GM12878 (cell line): ENCODE measurements around the gene FGF11. TPM values are rescaled to one million over a fixed set of nuclear protein-coding genes. Genes with fewer than 3 reads are reported as not detected.

ENCODE experiments used
- CREB1 ChIP-seq: IDR thresholded peaks from 2 replicates; pipeline ENCODE4 v1.6.1; 2012; ENCODE audit warnings: low read depth, mild to moderate bottlenecking, inconsistent platforms
- EP300 ChIP-seq, 2 experiments: fragments of 150-350 bp in 1 of 2; IDR thresholded peaks; 2 replicates each; pipeline ENCODE4 v1.6.1; 2011 to 2012; ENCODE audit warnings: low read depth in 2 of 2, low read length in 2 of 2, borderline replicate concordance in 1 of 2, improper control_type of control experiment in 1 of 2, inconsistent platforms in 1 of 2; ENCODE audit not compliant: control insufficient read depth in 1 of 2
- GATAD2B ChIP-seq: fragments of 450-650 bp; conservative IDR thresholded peaks from 2 replicates; pipeline ENCODE4 v1.6.1; 2017; ENCODE audit warnings: low read depth, mild to moderate bottlenecking, moderate library complexity
- HCFC1 ChIP-seq: fragments of 150-350 bp; IDR thresholded peaks from 2 replicates; pipeline ENCODE4 v1.6.1; 2014; ENCODE audit warnings: low read length
- IRF4 ChIP-seq: IDR thresholded peaks from 2 replicates; pipeline ENCODE4 v1.6.1; 2011; ENCODE audit warnings: low read depth, low read length
- MXI1 ChIP-seq: fragments of 150-350 bp; IDR thresholded peaks from 2 replicates; pipeline ENCODE4 v1.6.1; 2011; ENCODE audit warnings: low read depth, mild to moderate bottlenecking, inconsistent platforms, low read length, improper control_type of control experiment
- NBN ChIP-seq: fragments of 450-650 bp; IDR thresholded peaks from 2 replicates; pipeline ENCODE4 v1.6.1; 2016
- NFIC ChIP-seq: IDR thresholded peaks from 2 replicates; pipeline ENCODE4 v1.6.1; 2012; ENCODE audit warnings: low read depth, mild to moderate bottlenecking, inconsistent platforms, low read length, moderate library complexity
- NRF1 ChIP-seq: conservative IDR thresholded peaks from 2 replicates; pipeline ENCODE4 v1.6.1; 2011; ENCODE audit warnings: mild to moderate bottlenecking, low read depth, low read length, improper control_type of control experiment
- PAX5 ChIP-seq: IDR thresholded peaks from 2 replicates; pipeline ENCODE4 v1.6.1; 2011; ENCODE audit warnings: low read depth, low read length, borderline replicate concordance
- PAX8 ChIP-seq: fragments of 450-650 bp; IDR thresholded peaks from 2 replicates; pipeline ENCODE4 v1.6.1; 2017; ENCODE audit warnings: mild to moderate bottlenecking, moderate library complexity
- POLR2A ChIP-seq: IDR thresholded peaks from 2 replicates; pipeline ENCODE4 v1.6.1; 2011; ENCODE audit warnings: low read depth, mild to moderate bottlenecking, low read length
- RBBP5 ChIP-seq: fragments of 200-600 bp; sonication (generic); conservative IDR thresholded peaks from 2 replicates; pipeline ENCODE4 v1.6.1; 2016
- TBL1XR1 ChIP-seq: IDR thresholded peaks from 2 replicates; pipeline ENCODE4 v1.6.1; 2012; ENCODE audit warnings: low read depth, low read length, improper control_type of control experiment
- polyA plus RNA-seq, 11 experiments: library from polyadenylated mRNA; depleted of rRNA in 4 of 11; unstranded in 6 of 11; stranded (reverse) in 5 of 11; fragments of >200 nt; fragmentation: Nextera tagmentation in 4 of 11; fragmentation: Illumina TruSeq in 1 of 11; extraction: Ambion mirVana in 4 of 11; extraction: Trizol in 1 of 11; gene quantifications; 1 replicate in 1 of 11; 2 replicates in 10 of 11; pipeline versions ENCODE4 v1.2.1 to v1.2.3, GENCODE V29; 2011 to 2016; ENCODE audit warnings: inconsistent platforms in 2 of 11, missing spikeins in 2 of 11, low read depth in 1 of 11
- total RNA-seq, 4 experiments: library from RNA; depleted of rRNA in 3 of 4; stranded (reverse); fragments of >200 nt in 3 of 4; fragmentation: Illumina TruSeq in 1 of 4; extraction: Trizol in 1 of 4; gene quantifications; 2 replicates each; pipeline versions ENCODE4 v1.2.1 to v1.2.3, GENCODE V29; 2013 to 2021
- TF ChIP-seq, protein P1 (sequence below): fragments of 450-650 bp; IDR thresholded peaks from 2 replicates; pipeline ENCODE4 v1.6.1; 2017; ENCODE audit warnings: borderline replicate concordance
- TF ChIP-seq, protein P2 (sequence below): IDR thresholded peaks from 2 replicates; pipeline ENCODE4 v1.6.1; 2012; ENCODE audit warnings: low read depth, low read length, improper control_type of control experiment
- TF ChIP-seq, protein P3 (sequence below): fragments of 450-650 bp; IDR thresholded peaks from 2 replicates; pipeline ENCODE4 v1.6.1; 2017; ENCODE audit warnings: low read depth, mild to moderate bottlenecking, moderate library complexity
- TF ChIP-seq, protein P4 (sequence below): fragments of 450-650 bp; IDR thresholded peaks from 2 replicates; pipeline ENCODE4 v1.6.1; 2016; ENCODE audit warnings: mild to moderate bottlenecking, moderate library complexity, borderline replicate concordance
- TF ChIP-seq, protein P5 (sequence below): IDR thresholded peaks from 2 replicates; pipeline ENCODE4 v1.6.1; 2012; ENCODE audit warnings: mild to moderate bottlenecking, low read depth, low read length

FGF11 gene
- total and polyA plus RNA-seq, 10 of the 15 experiments (the other 5 are each of a cell fraction or from before 2014, with no cell fraction given), result 0.69 to 21.1 (median 2.6) TPM

DNA sequence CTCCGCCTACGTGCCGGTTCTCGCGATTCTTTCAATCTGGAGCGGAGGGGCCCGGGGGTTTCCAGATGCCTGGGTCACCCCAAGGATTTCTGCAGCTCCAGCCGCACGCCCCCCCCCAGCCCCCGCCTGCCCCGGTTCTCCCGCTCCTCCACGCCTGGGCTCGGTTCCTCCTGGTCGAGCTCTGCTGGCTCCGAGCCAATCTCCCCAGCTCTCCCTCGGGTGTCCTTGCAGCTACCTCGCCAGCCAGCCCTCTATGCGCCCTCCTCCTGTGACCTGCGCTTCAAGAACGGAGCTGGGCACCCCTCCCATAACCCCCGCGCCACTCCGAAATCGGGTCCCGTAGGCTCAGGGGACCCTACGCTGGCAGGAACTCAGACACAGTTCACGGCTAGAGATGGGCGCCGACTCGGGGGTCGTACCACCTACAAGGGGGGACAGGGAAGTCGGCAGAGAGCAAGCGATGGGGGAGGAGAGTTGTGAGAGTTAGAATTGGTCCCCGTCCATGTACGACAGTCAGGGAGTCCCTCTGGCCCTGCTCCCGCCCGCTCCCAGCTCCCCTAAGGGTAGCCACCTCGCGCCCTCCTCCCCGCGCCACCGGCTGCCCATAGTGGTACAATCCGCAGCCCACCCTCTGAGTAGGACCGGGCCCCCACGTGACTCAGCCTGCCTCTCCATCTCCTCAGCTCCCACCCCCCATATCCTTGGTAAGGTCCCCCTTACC, 961 bp downstream of the FGF11 start (continued):
- TF ChIP-seq EP300 (IDR thresholded peaks at IDR 0.05; ENCODE audit: borderline replicate concordance in 1 of 2, control insufficient read depth in 1 of 2, low read depth in 2 of 2, low read length in 2 of 2), result no peak; a peak in 1 of 4 replicates
- no peak for TF ChIP-seq NBN
- TF ChIP-seq HCFC1, result no peak
- TF ChIP-seq MXI1, result peak; percentile 48; the same call in 1 of the 2 replicates
- TF ChIP-seq, protein P1, sequence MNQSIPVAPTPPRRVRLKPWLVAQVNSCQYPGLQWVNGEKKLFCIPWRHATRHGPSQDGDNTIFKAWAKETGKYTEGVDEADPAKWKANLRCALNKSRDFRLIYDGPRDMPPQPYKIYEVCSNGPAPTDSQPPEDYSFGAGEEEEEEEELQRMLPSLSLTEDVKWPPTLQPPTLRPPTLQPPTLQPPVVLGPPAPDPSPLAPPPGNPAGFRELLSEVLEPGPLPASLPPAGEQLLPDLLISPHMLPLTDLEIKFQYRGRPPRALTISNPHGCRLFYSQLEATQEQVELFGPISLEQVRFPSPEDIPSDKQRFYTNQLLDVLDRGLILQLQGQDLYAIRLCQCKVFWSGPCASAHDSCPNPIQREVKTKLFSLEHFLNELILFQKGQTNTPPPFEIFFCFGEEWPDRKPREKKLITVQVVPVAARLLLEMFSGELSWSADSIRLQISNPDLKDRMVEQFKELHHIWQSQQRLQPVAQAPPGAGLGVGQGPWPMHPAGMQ, result no peak
- peak; percentile 54; the same call in 1 of the 2 replicates for TF ChIP-seq POLR2A
- 0 out of 2 replicates have a peak, but pooled peaks have one; percentile 7 for TF ChIP-seq CREB1
- no peak for TF ChIP-seq TBL1XR1
- TF ChIP-seq, protein P2, sequence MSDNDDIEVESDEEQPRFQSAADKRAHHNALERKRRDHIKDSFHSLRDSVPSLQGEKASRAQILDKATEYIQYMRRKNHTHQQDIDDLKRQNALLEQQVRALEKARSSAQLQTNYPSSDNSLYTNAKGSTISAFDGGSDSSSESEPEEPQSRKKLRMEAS, result no peak
- TF ChIP-seq RBBP5, result no peak
- TF ChIP-seq NRF1, result no peak
- TF ChIP-seq PAX5, result no peak
- TF ChIP-seq, protein P3, sequence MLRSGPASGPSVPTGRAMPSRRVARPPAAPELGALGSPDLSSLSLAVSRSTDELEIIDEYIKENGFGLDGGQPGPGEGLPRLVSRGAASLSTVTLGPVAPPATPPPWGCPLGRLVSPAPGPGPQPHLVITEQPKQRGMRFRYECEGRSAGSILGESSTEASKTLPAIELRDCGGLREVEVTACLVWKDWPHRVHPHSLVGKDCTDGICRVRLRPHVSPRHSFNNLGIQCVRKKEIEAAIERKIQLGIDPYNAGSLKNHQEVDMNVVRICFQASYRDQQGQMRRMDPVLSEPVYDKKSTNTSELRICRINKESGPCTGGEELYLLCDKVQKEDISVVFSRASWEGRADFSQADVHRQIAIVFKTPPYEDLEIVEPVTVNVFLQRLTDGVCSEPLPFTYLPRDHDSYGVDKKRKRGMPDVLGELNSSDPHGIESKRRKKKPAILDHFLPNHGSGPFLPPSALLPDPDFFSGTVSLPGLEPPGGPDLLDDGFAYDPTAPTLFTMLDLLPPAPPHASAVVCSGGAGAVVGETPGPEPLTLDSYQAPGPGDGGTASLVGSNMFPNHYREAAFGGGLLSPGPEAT, result peak; percentile 65; the same call in 1 of the 2 replicates
- no peak for TF ChIP-seq IRF4
- no peak for TF ChIP-seq GATAD2B
- TF ChIP-seq NFIC, result no peak
- TF ChIP-seq, protein P4, sequence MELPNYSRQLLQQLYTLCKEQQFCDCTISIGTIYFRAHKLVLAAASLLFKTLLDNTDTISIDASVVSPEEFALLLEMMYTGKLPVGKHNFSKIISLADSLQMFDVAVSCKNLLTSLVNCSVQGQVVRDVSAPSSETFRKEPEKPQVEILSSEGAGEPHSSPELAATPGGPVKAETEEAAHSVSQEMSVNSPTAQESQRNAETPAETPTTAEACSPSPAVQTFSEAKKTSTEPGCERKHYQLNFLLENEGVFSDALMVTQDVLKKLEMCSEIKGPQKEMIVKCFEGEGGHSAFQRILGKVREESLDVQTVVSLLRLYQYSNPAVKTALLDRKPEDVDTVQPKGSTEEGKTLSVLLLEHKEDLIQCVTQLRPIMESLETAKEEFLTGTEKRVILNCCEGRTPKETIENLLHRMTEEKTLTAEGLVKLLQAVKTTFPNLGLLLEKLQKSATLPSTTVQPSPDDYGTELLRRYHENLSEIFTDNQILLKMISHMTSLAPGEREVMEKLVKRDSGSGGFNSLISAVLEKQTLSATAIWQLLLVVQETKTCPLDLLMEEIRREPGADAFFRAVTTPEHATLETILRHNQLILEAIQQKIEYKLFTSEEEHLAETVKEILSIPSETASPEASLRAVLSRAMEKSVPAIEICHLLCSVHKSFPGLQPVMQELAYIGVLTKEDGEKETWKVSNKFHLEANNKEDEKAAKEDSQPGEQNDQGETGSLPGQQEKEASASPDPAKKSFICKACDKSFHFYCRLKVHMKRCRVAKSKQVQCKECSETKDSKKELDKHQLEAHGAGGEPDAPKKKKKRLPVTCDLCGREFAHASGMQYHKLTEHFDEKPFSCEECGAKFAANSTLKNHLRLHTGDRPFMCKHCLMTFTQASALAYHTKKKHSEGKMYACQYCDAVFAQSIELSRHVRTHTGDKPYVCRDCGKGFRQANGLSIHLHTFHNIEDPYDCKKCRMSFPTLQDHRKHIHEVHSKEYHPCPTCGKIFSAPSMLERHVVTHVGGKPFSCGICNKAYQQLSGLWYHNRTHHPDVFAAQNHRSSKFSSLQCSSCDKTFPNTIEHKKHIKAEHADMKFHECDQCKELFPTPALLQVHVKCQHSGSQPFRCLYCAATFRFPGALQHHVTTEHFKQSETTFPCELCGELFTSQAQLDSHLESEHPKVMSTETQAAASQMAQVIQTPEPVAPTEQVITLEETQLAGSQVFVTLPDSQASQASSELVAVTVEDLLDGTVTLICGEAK, result no peak
- TF ChIP-seq, protein P5, sequence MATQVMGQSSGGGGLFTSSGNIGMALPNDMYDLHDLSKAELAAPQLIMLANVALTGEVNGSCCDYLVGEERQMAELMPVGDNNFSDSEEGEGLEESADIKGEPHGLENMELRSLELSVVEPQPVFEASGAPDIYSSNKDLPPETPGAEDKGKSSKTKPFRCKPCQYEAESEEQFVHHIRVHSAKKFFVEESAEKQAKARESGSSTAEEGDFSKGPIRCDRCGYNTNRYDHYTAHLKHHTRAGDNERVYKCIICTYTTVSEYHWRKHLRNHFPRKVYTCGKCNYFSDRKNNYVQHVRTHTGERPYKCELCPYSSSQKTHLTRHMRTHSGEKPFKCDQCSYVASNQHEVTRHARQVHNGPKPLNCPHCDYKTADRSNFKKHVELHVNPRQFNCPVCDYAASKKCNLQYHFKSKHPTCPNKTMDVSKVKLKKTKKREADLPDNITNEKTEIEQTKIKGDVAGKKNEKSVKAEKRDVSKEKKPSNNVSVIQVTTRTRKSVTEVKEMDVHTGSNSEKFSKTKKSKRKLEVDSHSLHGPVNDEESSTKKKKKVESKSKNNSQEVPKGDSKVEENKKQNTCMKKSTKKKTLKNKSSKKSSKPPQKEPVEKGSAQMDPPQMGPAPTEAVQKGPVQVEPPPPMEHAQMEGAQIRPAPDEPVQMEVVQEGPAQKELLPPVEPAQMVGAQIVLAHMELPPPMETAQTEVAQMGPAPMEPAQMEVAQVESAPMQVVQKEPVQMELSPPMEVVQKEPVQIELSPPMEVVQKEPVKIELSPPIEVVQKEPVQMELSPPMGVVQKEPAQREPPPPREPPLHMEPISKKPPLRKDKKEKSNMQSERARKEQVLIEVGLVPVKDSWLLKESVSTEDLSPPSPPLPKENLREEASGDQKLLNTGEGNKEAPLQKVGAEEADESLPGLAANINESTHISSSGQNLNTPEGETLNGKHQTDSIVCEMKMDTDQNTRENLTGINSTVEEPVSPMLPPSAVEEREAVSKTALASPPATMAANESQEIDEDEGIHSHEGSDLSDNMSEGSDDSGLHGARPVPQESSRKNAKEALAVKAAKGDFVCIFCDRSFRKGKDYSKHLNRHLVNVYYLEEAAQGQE, result no peak
- TF ChIP-seq PAX8, result no peak
